Measurements from ENCODE around the gene DDI1. TPM values are rescaled to one million over a fixed set of nuclear protein-coding genes. Genes with fewer than 3 reads are reported as not detected.
A peak's percentile ranks its signal among the peaks of the same experiment; 100 is the strongest.

Gene DDI1
- total RNA-seq, 3 donors from 2014 or later, result not detected

GRCh38 chr11:104015649-104016415 is 20.6 kb upstream of the DDI1 start:
- intact Hi-C loops (cut with DNase I, micrococcal nuclease), result no loop called here
- Histone ChIP-seq H3K4me1 (ENCODE audit: low read depth) (no peaks in the 10 kb centered on the region), H3K36me3 (ENCODE audit: low read depth) (no peaks in the 10 kb centered on the region), H3K9me3 (no peaks in the 10 kb centered on the region), H3K4me3 (no peak overlapping the region)
- no peak for ATAC-seq
- no peak for TF ChIP-seq CTCF (IDR thresholded peaks at IDR 0.05)
- DNase-seq, result no peak

GRCh38 chr11:104024572-104024971 is 11.9 kb upstream of the DDI1 start:
- Histone ChIP-seq H3K4me1 (ENCODE audit: low read depth) (no peaks in the 10 kb centered on the region), H3K36me3 (ENCODE audit: low read depth) (no peaks in the 10 kb centered on the region), H3K4me3 (no peak overlapping the region), H3K9me3 (no peaks in the 10 kb centered on the region)
- no peak for TF ChIP-seq CTCF (IDR thresholded peaks at IDR 0.05)
- intact Hi-C loops (cut with DNase I, micrococcal nuclease), result no loop called here
- DNase-seq (no peak), ATAC-seq (no peak)

GRCh38 chr11:104028476-104029263 is 7.8 kb upstream of the DDI1 start:
- Histone ChIP-seq H3K9me3 (no peaks in the 10 kb centered on the region), H3K36me3 (ENCODE audit: low read depth) (no peaks in the 10 kb centered on the region), H3K4me1 (ENCODE audit: low read depth) (no peaks in the 10 kb centered on the region), H3K4me3 (no peak overlapping the region)
- no peak for TF ChIP-seq CTCF (IDR thresholded peaks at IDR 0.05)
- DNase-seq, result no peak
- intact Hi-C loops (cut with DNase I, micrococcal nuclease), result no loop called here
- no peak for ATAC-seq

GRCh38 chr11:104033134-104033533 is 3.3 kb upstream of the DDI1 start:
- no peaks in the 10 kb centered on the region for H3K36me3 ChIP-seq (ENCODE audit: low read depth)

GRCh38 chr11:104033561-104033960 is 2.9 kb upstream of the DDI1 start:
- H3K4me1 ChIP-seq (ENCODE audit: low read depth), result no peaks in the 10 kb centered on the region
- no peaks in the 10 kb centered on the region for H3K9me3 ChIP-seq
- H3K36me3 ChIP-seq (ENCODE audit: low read depth), result no peaks in the 10 kb centered on the region
- DNase-seq, result no peak
- TF ChIP-seq CTCF (IDR thresholded peaks at IDR 0.05), result no peak
- no peak overlapping the region for H3K4me3 ChIP-seq
- no peak for ATAC-seq
- intact Hi-C loops (cut with DNase I, micrococcal nuclease), result no loop called here

More at GRCh38 chr11:104033134-104033533, 3.3 kb upstream of the DDI1 start:
- Histone ChIP-seq H3K4me3 (no peak overlapping the region), H3K9me3 (no peaks in the 10 kb centered on the region), H3K4me1 (ENCODE audit: low read depth) (no peaks in the 10 kb centered on the region)
- intact Hi-C loops (cut with DNase I, micrococcal nuclease), result no loop called here
- peak; percentile 46 for ATAC-seq
- TF ChIP-seq CTCF (IDR thresholded peaks at IDR 0.05), result no peak
- DNase-seq, result peak in 1 of 3 donors; percentile 10
